ENCODE results near the gene COX6B1. TPM values are rescaled to one million over a fixed set of nuclear protein-coding genes. Genes with fewer than 3 reads are reported as not detected.
A peak's percentile ranks its signal among the peaks of the same experiment; 100 is the strongest.

Gene COX6B1
- total RNA-seq, 2 experiments from 2014 or later, result 394 to 417 TPM

GRCh38 chr19:35657904-35658700 lies 10.0 kb downstream of the COX6B1 start:
- no peaks in the 10 kb centered on the region for H3K27me3 Mint-ChIP-seq
- no peak for DNase-seq
- no peaks in the 10 kb centered on the region for H3K9me3 Mint-ChIP-seq (ENCODE audit: low read depth)
- no peak overlapping the region for H3K27ac Mint-ChIP-seq
- peaks cover 42% of the 10 kb centered on the region for H3K36me3 Mint-ChIP-seq
- no peak for ATAC-seq
- peaks cover 2% of the 10 kb centered on the region for H3K4me1 Mint-ChIP-seq
- no peak overlapping the region for H3K4me3 Mint-ChIP-seq
- CTCF ChIA-PET, result no interaction called here

- ATAC-seq, result no peak
- CTCF ChIA-PET, result interaction anchor here (1.2 kb wide), 1 partner anchor 14 kb away, joined by 3 read pairs; the partner anchor contains the start of gene COX6B1
- Mint-ChIP-seq H3K4me1 (no peaks in the 10 kb centered on the region), H3K9me3 (ENCODE audit: low read depth) (no peaks in the 10 kb centered on the region), H3K27ac (no peak overlapping the region), H3K4me3 (no peak overlapping the region), H3K27me3 (no peaks in the 10 kb centered on the region), H3K36me3 (peaks cover 26% of the 10 kb centered on the region)
- no peak for DNase-seq
Observed at GRCh38 chr19:35661995-35662340, 13.8 kb downstream of the COX6B1 start.

- no peak overlapping the region for H3K4me3 Mint-ChIP-seq
- CTCF ChIA-PET, result interaction anchor here (1.3 kb wide), 1 partner anchor 38 kb away, joined by 3 read pairs; no protein-coding TSS in a partner anchor
- H3K4me1 Mint-ChIP-seq, result no peaks in the 10 kb centered on the region
- no peak for DNase-seq
- H3K36me3 Mint-ChIP-seq, result peaks cover 15% of the 10 kb centered on the region
- ATAC-seq, result no peak
- H3K27me3 Mint-ChIP-seq, result peaks cover 3% of the 10 kb centered on the region
- no peaks in the 10 kb centered on the region for H3K9me3 Mint-ChIP-seq (ENCODE audit: low read depth)
- no peak overlapping the region for H3K27ac Mint-ChIP-seq
Observed at GRCh38 chr19:35663981-35664380, 15.9 kb downstream of the COX6B1 start.

GRCh38 chr19:35665157-35665556 lies 17.0 kb downstream of the COX6B1 start:
- no peak for DNase-seq
- ATAC-seq, result no peak
- no peaks in the 10 kb centered on the region for H3K9me3 Mint-ChIP-seq (ENCODE audit: low read depth)
- H3K27me3 Mint-ChIP-seq, result peaks cover 12% of the 10 kb centered on the region
- no peaks in the 10 kb centered on the region for H3K4me1 Mint-ChIP-seq
- H3K27ac Mint-ChIP-seq, result no peak overlapping the region
- CTCF ChIA-PET, result interaction anchor here (1.3 kb wide), 1 partner anchor 37 kb away, joined by 3 read pairs; no protein-coding TSS in a partner anchor
- H3K36me3 Mint-ChIP-seq, result peaks cover 10% of the 10 kb centered on the region
- no peak overlapping the region for H3K4me3 Mint-ChIP-seq

- Mint-ChIP-seq H3K27me3 (peaks cover 13% of the 10 kb centered on the region), H3K27ac (no peak overlapping the region), H3K9me3 (ENCODE audit: low read depth) (no peaks in the 10 kb centered on the region), H3K4me3 (no peak overlapping the region), H3K36me3 (peaks cover 10% of the 10 kb centered on the region), H3K4me1 (no peaks in the 10 kb centered on the region)
- DNase-seq, result no peak
- no peak for ATAC-seq
- CTCF ChIA-PET, result no interaction called here
Observed at GRCh38 chr19:35665604-35666003, 17.5 kb downstream of the COX6B1 start.

- Mint-ChIP-seq H3K27me3 (peaks cover 18% of the 10 kb centered on the region), H3K36me3 (peaks cover 8% of the 10 kb centered on the region), H3K4me1 (no peaks in the 10 kb centered on the region), H3K9me3 (ENCODE audit: low read depth) (no peaks in the 10 kb centered on the region), H3K4me3 (no peak within 1 kb of the TSS), H3K27ac (no peak within 1 kb of the TSS)
- DNase-seq (no peak), ATAC-seq (no peak)
- CTCF ChIA-PET, result no interaction called here
Observed at GRCh38 chr19:35666251-35666913, 18.3 kb downstream of the COX6B1 start, which contains the start of gene UPK1A. UPK1A (plus strand) TSS chr19:35666517; CDS start chr19:35666813, 296 bp downstream.

GRCh38 chr19:35669566-35669965 lies 21.4 kb downstream of the COX6B1 start:
- Mint-ChIP-seq H3K27me3 (peaks cover 37% of the 10 kb centered on the region), H3K4me1 (peaks cover 8% of the 10 kb centered on the region), H3K4me3 (no peak overlapping the region), H3K36me3 (no peaks in the 10 kb centered on the region), H3K27ac (no peak overlapping the region), H3K9me3 (ENCODE audit: low read depth) (no peaks in the 10 kb centered on the region)
- CTCF ChIA-PET, result no interaction called here
- no peak for ATAC-seq
- no peak for DNase-seq

- peaks cover 8% of the 10 kb centered on the region for H3K4me1 Mint-ChIP-seq
- ATAC-seq (no peak), DNase-seq (no peak)
- H3K4me3 Mint-ChIP-seq, result no peak overlapping the region
- no peaks in the 10 kb centered on the region for H3K9me3 Mint-ChIP-seq (ENCODE audit: low read depth)
- CTCF ChIA-PET, result no interaction called here
- no peaks in the 10 kb centered on the region for H3K36me3 Mint-ChIP-seq
- H3K27me3 Mint-ChIP-seq, result peaks cover 39% of the 10 kb centered on the region
- no peak overlapping the region for H3K27ac Mint-ChIP-seq
Observed at GRCh38 chr19:35669974-35670373, 21.9 kb downstream of the COX6B1 start.

GRCh38 chr19:35670686-35671085 lies 22.6 kb downstream of the COX6B1 start:
- DNase-seq (no peak), ATAC-seq (no peak)
- peaks cover 8% of the 10 kb centered on the region for H3K4me1 Mint-ChIP-seq
- CTCF ChIA-PET, result no interaction called here
- peaks cover 42% of the 10 kb centered on the region for H3K27me3 Mint-ChIP-seq
- H3K9me3 Mint-ChIP-seq (ENCODE audit: low read depth), result no peaks in the 10 kb centered on the region
- H3K27ac Mint-ChIP-seq, result no peak overlapping the region
- H3K36me3 Mint-ChIP-seq, result no peaks in the 10 kb centered on the region
- H3K4me3 Mint-ChIP-seq, result no peak overlapping the region

GRCh38 chr19:35671818-35672217 lies 23.7 kb downstream of the COX6B1 start:
- ATAC-seq, result no peak
- DNase-seq, result no peak
- CTCF ChIA-PET, result interaction anchor here (1.0 kb wide), 1 partner anchor 21 kb away, joined by 3 read pairs; no protein-coding TSS in a partner anchor
- H3K9me3 Mint-ChIP-seq (ENCODE audit: low read depth), result no peaks in the 10 kb centered on the region
- H3K4me1 Mint-ChIP-seq, result peaks cover 8% of the 10 kb centered on the region
- peaks cover 48% of the 10 kb centered on the region for H3K27me3 Mint-ChIP-seq
- no peak overlapping the region for H3K27ac Mint-ChIP-seq
- no peaks in the 10 kb centered on the region for H3K36me3 Mint-ChIP-seq
- H3K4me3 Mint-ChIP-seq, result no peak overlapping the region

- H3K4me3 Mint-ChIP-seq, result peak overlapping the region; percentile 70
- no peaks in the 10 kb centered on the region for H3K9me3 Mint-ChIP-seq (ENCODE audit: low read depth)
- CTCF ChIA-PET, result interaction anchor here (0.8 to 2.0 kb wide), 6 partner anchors 12 to 195 kb away, joined by 3 to 7 read pairs (median 4); partner anchors contain the start of genes APLP1 and PSENEN
- H3K4me1 Mint-ChIP-seq, result peaks cover 8% of the 10 kb centered on the region
- H3K27me3 Mint-ChIP-seq, result peaks cover 52% of the 10 kb centered on the region
- H3K36me3 Mint-ChIP-seq, result no peaks in the 10 kb centered on the region
- peak overlapping the region; percentile 34 for H3K27ac Mint-ChIP-seq
- DNase-seq (peak; percentile 86), ATAC-seq (peak; percentile 81)
Observed at GRCh38 chr19:35673121-35673804, 25.1 kb downstream of the COX6B1 start.

- Mint-ChIP-seq H3K27ac (no peak overlapping the region), H3K36me3 (no peaks in the 10 kb centered on the region), H3K27me3 (peaks cover 40% of the 10 kb centered on the region), H3K4me3 (no peak overlapping the region), H3K4me1 (peaks cover 8% of the 10 kb centered on the region), H3K9me3 (ENCODE audit: low read depth) (no peaks in the 10 kb centered on the region)
- no peak for DNase-seq
- no peak for ATAC-seq
- CTCF ChIA-PET, result no interaction called here
Observed at GRCh38 chr19:35675589-35676140, 27.5 kb downstream of the COX6B1 start.

- ATAC-seq, result no peak
- CTCF ChIA-PET, result interaction anchor here (1.1 to 1.3 kb wide), 2 partner anchors 12 to 130 kb away, joined by 4 to 5 read pairs; no protein-coding TSS in a partner anchor
- Mint-ChIP-seq H3K36me3 (no peaks in the 10 kb centered on the region), H3K9me3 (ENCODE audit: low read depth) (no peaks in the 10 kb centered on the region), H3K27ac (no peak overlapping the region), H3K4me1 (peaks cover 6% of the 10 kb centered on the region), H3K27me3 (peaks cover 4% of the 10 kb centered on the region), H3K4me3 (no peak overlapping the region)
- DNase-seq, result no peak
Observed at GRCh38 chr19:35689836-35690235, 41.7 kb downstream of the COX6B1 start.

Measured in activated CD8-positive, alpha-beta memory T cell treated with anti-CD3 and anti-CD28 coated beads, Interleukin-2, amount 10 ng/mL, durations not matched to agents 7 days and 5 days (primary cell).